Activated CD4-positive, alpha-beta T cell treated with anti-CD3 and anti-CD28 coated beads, Interleukin-2, Interleukin-6, amounts not matched to agents 100 ng/mL and 50 ng/mL, durations not matched to agents 16 hours and 8 hours (primary cell): ENCODE results near the gene NKX2-8.

Experiments
- DNase-seq: peaks from one replicate; pipeline ENCODE4 v3.0.0-alpha.2; 2020

The NKX2-8 gene

GRCh38 chr14:36582011-36582873 lies at the start of gene NKX2-8:
Gene NKX2-8 (minus strand): TSS chr14:36582614. CDS start chr14:36582389, 225 bp downstream.
- DNase-seq, result no peak

GRCh38 chr14:36627981-36628380 lies 45.6 kb upstream of the NKX2-8 start:
- no peak for DNase-seq

- DNase-seq, result no peak
Measured at GRCh38 chr14:36626151-36626550, 43.7 kb upstream of the NKX2-8 start.

- no peak for DNase-seq
Measured at GRCh38 chr14:36625436-36625835, 43.0 kb upstream of the NKX2-8 start.

GRCh38 chr14:36625014-36625413 lies 42.6 kb upstream of the NKX2-8 start:
- DNase-seq, result no peak

GRCh38 chr14:36619853-36620252 lies 37.4 kb upstream of the NKX2-8 start:
- no peak for DNase-seq

- no peak for DNase-seq
Measured at GRCh38 chr14:36619131-36619530, 36.7 kb upstream of the NKX2-8 start.

- no peak for DNase-seq
Measured at GRCh38 chr14:36618641-36619040, 36.2 kb upstream of the NKX2-8 start.

- DNase-seq, result no peak
Measured at GRCh38 chr14:36617824-36618223, 35.4 kb upstream of the NKX2-8 start.

GRCh38 chr14:36605506-36605857 lies 23.1 kb upstream of the NKX2-8 start:
- DNase-seq, result no peak

- DNase-seq, result peak; percentile 69
Measured at GRCh38 chr14:36604757-36605505, 22.5 kb upstream of the NKX2-8 start.

GRCh38 chr14:36600431-36600830 lies 18.0 kb upstream of the NKX2-8 start:
- DNase-seq, result no peak

- DNase-seq, result no peak
Measured at GRCh38 chr14:36591482-36591881, 9.1 kb upstream of the NKX2-8 start.

- DNase-seq, result no peak
Measured at GRCh38 chr14:36588788-36589187, 6.4 kb upstream of the NKX2-8 start.

GRCh38 chr14:36588119-36588518 lies 5.7 kb upstream of the NKX2-8 start:
- no peak for DNase-seq

GRCh38 chr14:36585100-36585499 lies 2.7 kb upstream of the NKX2-8 start:
- no peak for DNase-seq

GRCh38 chr14:36583893-36584811 lies 1.7 kb upstream of the NKX2-8 start:
- DNase-seq, result no peak

GRCh38 chr14:36583242-36583892 lies 953 bp upstream of the NKX2-8 start:
- no peak for DNase-seq

GRCh38 chr14:36582874-36583241 lies 444 bp upstream of the NKX2-8 start:
- no peak for DNase-seq

- DNase-seq, result peak; percentile 27
Measured at GRCh38 chr14:36580856-36581831, 1.3 kb downstream of the NKX2-8 start.

GRCh38 chr14:36580141-36580855 lies 2.1 kb downstream of the NKX2-8 start:
- no peak for DNase-seq
